ENCODE data around the gene PRIM1. TPM values are rescaled to one million over a fixed set of nuclear protein-coding genes. Genes with fewer than 3 reads are reported as not detected.
"Not testable (repeated sequence)": the region's sequence is repeated elsewhere in the genome, so short reads cannot be mapped to it uniquely, and the experiment has no call there.

PRIM1 gene
- 4.0 TPM for total RNA-seq
- long read RNA-seq, partial matches to known transcripts: 1 of 7 reads
- long read RNA-seq, other reads (novel, unspliced or antisense): 3 of 7 reads

- DNase-seq (peak; percentile 92), ATAC-seq (peak; percentile 99)
- intact Hi-C loops (cut with micrococcal nuclease): no loop called here
Observed at GRCh38 chr12:56751712-56752598, at the start of gene PRIM1. TSS of gene PRIM1 (minus strand) at chr12:56752323. CDS start at chr12:56752298, 25 bp downstream.

- DNase-seq (no peak), ATAC-seq (no peak)
- intact Hi-C loops (cut with micrococcal nuclease): no loop called here
Observed at GRCh38 chr12:56800221-56800620, 48.1 kb upstream of the PRIM1 start.

- intact Hi-C loops (cut with micrococcal nuclease); DNase-seq; ATAC-seq: not testable (repeated sequence)
Observed at GRCh38 chr12:56799345-56799744, 47.2 kb upstream of the PRIM1 start.

GRCh38 chr12:56795791-56796190 lies 43.7 kb upstream of the PRIM1 start:
- ATAC-seq; intact Hi-C loops (cut with micrococcal nuclease); DNase-seq: not testable (repeated sequence)

GRCh38 chr12:56795046-56795562 lies 43.0 kb upstream of the PRIM1 start:
- DNase-seq; ATAC-seq; intact Hi-C loops (cut with micrococcal nuclease): not testable (repeated sequence)

GRCh38 chr12:56793124-56793523 lies 41.0 kb upstream of the PRIM1 start:
- ATAC-seq; DNase-seq; intact Hi-C loops (cut with micrococcal nuclease): not testable (repeated sequence)

- DNase-seq: no peak
- ATAC-seq: no peak
- intact Hi-C loops (cut with micrococcal nuclease): no loop called here
Observed at GRCh38 chr12:56792678-56793077, 40.6 kb upstream of the PRIM1 start.

- ATAC-seq; DNase-seq; intact Hi-C loops (cut with micrococcal nuclease): not testable (repeated sequence)
Observed at GRCh38 chr12:56789429-56789828, 37.3 kb upstream of the PRIM1 start.

- no peak for ATAC-seq
- intact Hi-C loops (cut with micrococcal nuclease): no loop called here
- DNase-seq: no peak
Observed at GRCh38 chr12:56787498-56787897, 35.4 kb upstream of the PRIM1 start.

- DNase-seq (no peak), ATAC-seq (no peak)
- intact Hi-C loops (cut with micrococcal nuclease): no loop called here
Observed at GRCh38 chr12:56785874-56786273, 33.8 kb upstream of the PRIM1 start.

- ATAC-seq (no peak), DNase-seq (no peak)
- intact Hi-C loops (cut with micrococcal nuclease): no loop called here
Observed at GRCh38 chr12:56785141-56785865, 33.2 kb upstream of the PRIM1 start.

GRCh38 chr12:56781726-56782125 lies 29.6 kb upstream of the PRIM1 start:
- intact Hi-C loops (cut with micrococcal nuclease): no loop called here
- no peak for ATAC-seq
- DNase-seq: no peak

- ATAC-seq (no peak), DNase-seq (no peak)
- intact Hi-C loops (cut with micrococcal nuclease): no loop called here
Observed at GRCh38 chr12:56778756-56779155, 26.6 kb upstream of the PRIM1 start.

GRCh38 chr12:56776654-56777053 lies 24.5 kb upstream of the PRIM1 start:
- intact Hi-C loops (cut with micrococcal nuclease): no loop called here
- DNase-seq: no peak
- no peak for ATAC-seq

- intact Hi-C loops (cut with micrococcal nuclease): no loop called here
- ATAC-seq (no peak), DNase-seq (no peak)
Observed at GRCh38 chr12:56775638-56776037, 23.5 kb upstream of the PRIM1 start.

GRCh38 chr12:56773113-56773512 lies 21.0 kb upstream of the PRIM1 start:
- intact Hi-C loops (cut with micrococcal nuclease): no loop called here
- ATAC-seq: no peak
- no peak for DNase-seq

- no peak for ATAC-seq
- DNase-seq: no peak
- intact Hi-C loops (cut with micrococcal nuclease): no loop called here
Observed at GRCh38 chr12:56772625-56773024, 20.5 kb upstream of the PRIM1 start.

- no peak for ATAC-seq
- intact Hi-C loops (cut with micrococcal nuclease): no loop called here
Observed at GRCh38 chr12:56769868-56770267, 17.7 kb upstream of the PRIM1 start.

GRCh38 chr12:56768424-56768823 lies 16.3 kb upstream of the PRIM1 start:
- ATAC-seq (no peak), DNase-seq (no peak)
- intact Hi-C loops (cut with micrococcal nuclease): no loop called here

More at GRCh38 chr12:56769868-56770267, 17.7 kb upstream of the PRIM1 start:
- DNase-seq: no peak

- intact Hi-C loops (cut with micrococcal nuclease): no loop called here
- peak; percentile 43 for ATAC-seq
- no peak for DNase-seq
Observed at GRCh38 chr12:56766535-56766934, 14.4 kb upstream of the PRIM1 start.

All from left ventricle myocardium superior (tissue), 1 donor.